ENCODE results near the gene RAPSN.
A peak's percentile ranks its signal among the peaks of the same experiment; 100 is the strongest.

RAPSN gene

GRCh38 chr11:47414685-47415070, 34.3 kb downstream of the RAPSN start:
- H2AK5ac ChIP-seq (ENCODE audit: low read depth, low read length): no peak overlapping the region
- no peak overlapping the region for H3K4me3 ChIP-seq (ENCODE audit: low read length in 2 of 2)
- no peaks in the 10 kb centered on the region for H3K27me3 ChIP-seq (ENCODE audit: control insufficient read depth in 3 of 3, insufficient read depth in 3 of 3, low read depth in 1 of 3, low read length in 3 of 3)
- no peak overlapping the region for H3K14ac ChIP-seq (ENCODE audit: low read length)
- H2BK12ac ChIP-seq (ENCODE audit: low read length): no peak overlapping the region
- H3K27ac ChIP-seq (replicated peaks; ENCODE audit: low read length): no peak overlapping the region
- H4K91ac ChIP-seq (ENCODE audit: low read depth, low read length, poor library complexity): no peak overlapping the region
- H3K4ac ChIP-seq (ENCODE audit: low read length): no peak overlapping the region
- H3K18ac ChIP-seq (ENCODE audit: low read length): no peak overlapping the region
- no peak overlapping the region for H3K23ac ChIP-seq (ENCODE audit: low read depth, low read length, poor library complexity)
- no peaks in the 10 kb centered on the region for H3K9me3 ChIP-seq (replicated peaks in 1 of 2; ENCODE audit: control insufficient read depth in 2 of 2, insufficient read depth in 1 of 2, low read depth in 1 of 2, low read length in 2 of 2)
- no CpG with 5 or more reads among the region's 19 CpGs for WGBS, 2 donors (ENCODE audit: extremely low coverage in 2 of 2, insufficient read length in 2 of 2, insufficient replicate concordance in 1 of 2)
- H2BK15ac ChIP-seq (ENCODE audit: low read length): no peak overlapping the region
- no peak overlapping the region for H3K4me2 ChIP-seq (ENCODE audit: insufficient read depth, low read length, poor library complexity, severe bottlenecking)
- H2AFZ ChIP-seq (ENCODE audit: low read length): no peak overlapping the region
- no peak for DNase-seq (ENCODE audit: low spot score)
- peak overlapping the region; percentile 54 for H2BK5ac ChIP-seq (ENCODE audit: low read length)
- H3K9ac ChIP-seq (ENCODE audit: low read depth, low read length, poor library complexity): no peak overlapping the region
- peaks cover 1% of the 10 kb centered on the region for H3K79me1 ChIP-seq (ENCODE audit: low read depth, low read length)
- H4K8ac ChIP-seq (ENCODE audit: low read depth, low read length): no peak overlapping the region
- no peak overlapping the region for H2BK120ac ChIP-seq (ENCODE audit: low read depth, low read length)
- H3K4me1 ChIP-seq (ENCODE audit: control insufficient read depth in 2 of 2, insufficient read depth in 1 of 2, low read depth in 1 of 2, low read length in 2 of 2): no peaks in the 10 kb centered on the region
- peaks cover 34 to 70% of the 10 kb centered on the region in 2 donors for H3K36me3 ChIP-seq (replicated peaks in 1 of 2; ENCODE audit: control insufficient read depth in 2 of 2, insufficient read depth in 2 of 2, low read length in 2 of 2)

- H3K4me1 ChIP-seq (ENCODE audit: control insufficient read depth in 2 of 2, insufficient read depth in 1 of 2, low read depth in 1 of 2, low read length in 2 of 2): peaks cover 3 to 4% of the 10 kb centered on the region in 2 donors
- H2BK120ac ChIP-seq (ENCODE audit: low read depth, low read length): no peak overlapping the region
- WGBS, 2 donors (ENCODE audit: extremely low coverage in 2 of 2, insufficient read length in 2 of 2, insufficient replicate concordance in 1 of 2): no CpG with 5 or more reads among the region's 16 CpGs
- no peak overlapping the region for H3K4me2 ChIP-seq (ENCODE audit: insufficient read depth, low read length, poor library complexity, severe bottlenecking)
- no peak overlapping the region for H2AK5ac ChIP-seq (ENCODE audit: low read depth, low read length)
- no peak overlapping the region for H3K4me3 ChIP-seq (ENCODE audit: low read length in 2 of 2)
- no peak overlapping the region for H2AFZ ChIP-seq (ENCODE audit: low read length)
- H2BK15ac ChIP-seq (ENCODE audit: low read length): no peak overlapping the region
- H2BK12ac ChIP-seq (ENCODE audit: low read length): no peak overlapping the region
- H3K14ac ChIP-seq (ENCODE audit: low read length): no peak overlapping the region
- peaks cover 32 to 67% of the 10 kb centered on the region in 2 donors for H3K36me3 ChIP-seq (replicated peaks in 1 of 2; ENCODE audit: control insufficient read depth in 2 of 2, insufficient read depth in 2 of 2, low read length in 2 of 2)
- H3K23ac ChIP-seq (ENCODE audit: low read depth, low read length, poor library complexity): peak overlapping the region; percentile 65
- no peak overlapping the region for H3K9ac ChIP-seq (ENCODE audit: low read depth, low read length, poor library complexity)
- no peak overlapping the region for H3K27ac ChIP-seq (replicated peaks; ENCODE audit: low read length)
- H3K27me3 ChIP-seq (ENCODE audit: control insufficient read depth in 3 of 3, insufficient read depth in 3 of 3, low read depth in 1 of 3, low read length in 3 of 3): no peaks in the 10 kb centered on the region
- H3K18ac ChIP-seq (ENCODE audit: low read length): no peak overlapping the region
- no peaks in the 10 kb centered on the region for H3K9me3 ChIP-seq (replicated peaks in 1 of 2; ENCODE audit: control insufficient read depth in 2 of 2, insufficient read depth in 1 of 2, low read depth in 1 of 2, low read length in 2 of 2)
- no peak overlapping the region for H2BK5ac ChIP-seq (ENCODE audit: low read length)
- peaks cover 1% of the 10 kb centered on the region for H3K79me1 ChIP-seq (ENCODE audit: low read depth, low read length)
- no peak for DNase-seq (ENCODE audit: low spot score)
- H4K8ac ChIP-seq (ENCODE audit: low read depth, low read length): no peak overlapping the region
- no peak overlapping the region for H4K91ac ChIP-seq (ENCODE audit: low read depth, low read length, poor library complexity)
- H3K4ac ChIP-seq (ENCODE audit: low read length): no peak overlapping the region
These were observed 34.8 kb downstream of the RAPSN start for GRCh38 chr11:47413908-47414684.

- peaks cover 6 to 8% of the 10 kb centered on the region in 2 donors for H3K4me1 ChIP-seq (ENCODE audit: control insufficient read depth in 2 of 2, insufficient read depth in 1 of 2, low read depth in 1 of 2, low read length in 2 of 2)
- no peak overlapping the region for H2BK120ac ChIP-seq (ENCODE audit: low read depth, low read length)
- H3K18ac ChIP-seq (ENCODE audit: low read length): no peak overlapping the region
- no peak overlapping the region for H3K14ac ChIP-seq (ENCODE audit: low read length)
- no peak overlapping the region for H3K23ac ChIP-seq (ENCODE audit: low read depth, low read length, poor library complexity)
- H4K8ac ChIP-seq (ENCODE audit: low read depth, low read length): no peak overlapping the region
- no peak overlapping the region for H3K4me3 ChIP-seq (ENCODE audit: low read length in 2 of 2)
- H3K79me1 ChIP-seq (ENCODE audit: low read depth, low read length): peaks cover 1% of the 10 kb centered on the region
- no peaks in the 10 kb centered on the region for H3K27me3 ChIP-seq (ENCODE audit: control insufficient read depth in 3 of 3, insufficient read depth in 3 of 3, low read depth in 1 of 3, low read length in 3 of 3)
- no peak overlapping the region for H2BK5ac ChIP-seq (ENCODE audit: low read length)
- H4K91ac ChIP-seq (ENCODE audit: low read depth, low read length, poor library complexity): no peak overlapping the region
- H2BK12ac ChIP-seq (ENCODE audit: low read length): no peak overlapping the region
- no peak overlapping the region for H2AFZ ChIP-seq (ENCODE audit: low read length)
- peaks cover 24 to 59% of the 10 kb centered on the region in 2 donors for H3K36me3 ChIP-seq (replicated peaks in 1 of 2; ENCODE audit: control insufficient read depth in 2 of 2, insufficient read depth in 2 of 2, low read length in 2 of 2)
- H3K4ac ChIP-seq (ENCODE audit: low read length): no peak overlapping the region
- H3K9ac ChIP-seq (ENCODE audit: low read depth, low read length, poor library complexity): no peak overlapping the region
- H3K9me3 ChIP-seq (replicated peaks in 1 of 2; ENCODE audit: control insufficient read depth in 2 of 2, insufficient read depth in 1 of 2, low read depth in 1 of 2, low read length in 2 of 2): no peaks in the 10 kb centered on the region
- no peak overlapping the region for H3K4me2 ChIP-seq (ENCODE audit: insufficient read depth, low read length, poor library complexity, severe bottlenecking)
- DNase-seq (ENCODE audit: low spot score): no peak
- H2AK5ac ChIP-seq (ENCODE audit: low read depth, low read length): no peak overlapping the region
- no peak overlapping the region for H3K27ac ChIP-seq (replicated peaks; ENCODE audit: low read length)
- H2BK15ac ChIP-seq (ENCODE audit: low read length): no peak overlapping the region
- no CpG with 5 or more reads among the region's 13 CpGs for WGBS, 2 donors (ENCODE audit: extremely low coverage in 2 of 2, insufficient read length in 2 of 2, insufficient replicate concordance in 1 of 2)
These were observed 35.6 kb downstream of the RAPSN start for GRCh38 chr11:47413351-47413750.

DNA sequence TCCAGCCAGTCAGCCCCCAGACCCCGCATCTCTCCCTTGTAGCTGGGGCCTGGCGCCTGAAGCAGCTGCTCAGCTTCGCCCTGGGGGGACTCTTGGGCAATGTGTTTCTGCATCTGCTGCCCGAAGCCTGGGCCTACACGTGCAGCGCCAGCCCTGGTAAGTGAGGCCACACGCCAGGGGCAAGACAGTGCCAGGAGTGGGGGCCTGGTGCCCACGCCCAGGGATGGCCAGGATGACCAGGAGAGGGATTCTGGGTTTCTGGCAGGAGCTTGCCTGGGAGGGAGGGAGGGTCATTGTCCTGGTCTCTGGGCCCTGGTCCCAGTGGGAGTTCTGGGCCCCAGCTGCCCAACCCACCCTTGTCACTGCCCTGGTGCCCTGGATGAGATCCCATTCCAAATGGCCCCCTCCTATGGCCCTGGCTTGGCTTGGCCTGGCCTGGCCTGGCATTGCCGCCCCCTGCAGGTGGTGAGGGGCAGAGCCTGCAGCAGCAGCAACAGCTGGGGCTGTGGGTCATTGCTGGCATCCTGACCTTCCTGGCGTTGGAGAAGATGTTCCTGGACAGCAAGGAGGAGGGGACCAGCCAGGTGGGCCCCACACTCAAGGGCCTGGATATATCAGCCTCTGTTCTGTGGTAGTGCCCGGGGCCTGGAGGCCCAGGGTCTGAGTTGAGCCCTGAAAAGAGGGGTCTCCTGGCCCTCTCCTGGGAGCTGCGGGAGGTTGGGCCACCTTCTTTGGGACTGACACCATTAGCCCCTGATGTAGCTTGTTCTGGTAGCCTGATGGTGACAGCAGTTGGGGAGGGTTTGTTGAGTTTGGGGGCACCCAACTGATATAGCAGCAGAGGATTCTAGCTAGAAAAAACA, 36.8 kb downstream of the RAPSN start:
- Histone ChIP-seq H3K14ac (ENCODE audit: low read length) (peak overlapping the region; percentile 82), H3K79me1 (ENCODE audit: low read depth, low read length) (peaks cover 1% of the 10 kb centered on the region), H2BK5ac (ENCODE audit: low read length) (no peak overlapping the region), H2AFZ (ENCODE audit: low read length) (no peak overlapping the region), H3K9ac (ENCODE audit: low read depth, low read length, poor library complexity) (peak overlapping the region; percentile 60), H3K36me3 (replicated peaks in 1 of 2; ENCODE audit: control insufficient read depth in 2 of 2, insufficient read depth in 2 of 2, low read length in 2 of 2) (peaks cover 14 to 48% of the 10 kb centered on the region in 2 donors), H3K4me2 (ENCODE audit: insufficient read depth, low read length, poor library complexity, severe bottlenecking) (no peak overlapping the region), H3K4me1 (ENCODE audit: control insufficient read depth in 2 of 2, insufficient read depth in 1 of 2, low read depth in 1 of 2, low read length in 2 of 2) (peaks cover 8 to 11% of the 10 kb centered on the region in 2 donors), H3K23ac (ENCODE audit: low read depth, low read length, poor library complexity) (peak overlapping the region; percentile 65), H3K27ac (replicated peaks; ENCODE audit: low read length) (no peak overlapping the region), H3K18ac (ENCODE audit: low read length) (peak overlapping the region; percentile 38), H4K91ac (ENCODE audit: low read depth, low read length, poor library complexity) (no peak overlapping the region), H4K8ac (ENCODE audit: low read depth, low read length) (no peak overlapping the region), H3K27me3 (ENCODE audit: control insufficient read depth in 3 of 3, insufficient read depth in 3 of 3, low read depth in 1 of 3, low read length in 3 of 3) (no peaks in the 10 kb centered on the region), H3K9me3 (replicated peaks in 1 of 2; ENCODE audit: control insufficient read depth in 2 of 2, insufficient read depth in 1 of 2, low read depth in 1 of 2, low read length in 2 of 2) (no peaks in the 10 kb centered on the region), H2BK15ac (ENCODE audit: low read length) (no peak overlapping the region), H3K4me3 (ENCODE audit: low read length in 2 of 2) (no peak overlapping the region), H2BK12ac (ENCODE audit: low read length) (no peak overlapping the region), H2AK5ac (ENCODE audit: low read depth, low read length) (peak overlapping the region; percentile 70), H3K4ac (ENCODE audit: low read length) (peak overlapping the region; percentile 53), H2BK120ac (ENCODE audit: low read depth, low read length) (no peak overlapping the region)
- DNase-seq (ENCODE audit: low spot score): no peak
- no CpG with 5 or more reads among the region's 12 CpGs for WGBS, 2 donors (ENCODE audit: extremely low coverage in 2 of 2, insufficient read length in 2 of 2, insufficient replicate concordance in 1 of 2)
